Esophagus muscularis mucosa (tissue), 4 donors: Measurements from ENCODE around the gene ASTL. TPM values are rescaled to one million over a fixed set of nuclear protein-coding genes. Genes with fewer than 3 reads are reported as not detected.

Source experiments
- DNase-seq: peaks from one replicate; pipeline ENCODE4 v3.0.0-alpha.2; 2017; ENCODE audit errors: extremely low spot score
- H3K27ac ChIP-seq, 4 donors: fragments of 200-600 bp; sonication (generic); replicated peaks in 1 of 4; 1 replicate in 3 of 4; 2 replicates in 1 of 4; pipeline ENCODE4 v1.5.1; 2016 to 2019; ENCODE audit warnings: mild to moderate bottlenecking in 1 of 4
- H3K27me3 ChIP-seq, 4 donors: fragments of 200-600 bp; sonication (generic); one replicate each; pipeline versions ENCODE4 v1.5.1 to v1.6.0; 2016 to 2019
- H3K36me3 ChIP-seq, 4 donors: fragments of 200-600 bp; sonication (generic); one replicate each; pipeline ENCODE4 v1.5.1; 2016 to 2019
- H3K4me1 ChIP-seq, 4 donors: fragments of 200-600 bp; sonication (generic); one replicate each; pipeline ENCODE4 v1.5.1; 2016 to 2019
- H3K4me3 ChIP-seq, 4 donors: fragments of 200-600 bp; sonication (generic); 1 replicate in 2 of 4; 2 replicates in 2 of 4; pipeline ENCODE4 v1.5.1; 2016 to 2019; ENCODE audit warnings: mild to moderate bottlenecking in 4 of 4, moderate library complexity in 1 of 4
- H3K9me3 ChIP-seq, 4 donors: fragments of 200-600 bp; sonication (generic); 1 replicate in 3 of 4; 2 replicates in 1 of 4; pipeline ENCODE4 v1.5.1; 2016 to 2019
- EP300 ChIP-seq: sonication (generic); formaldehyde crosslinking; IDR thresholded peaks from one replicate; pipeline ENCODE4 v1.6.1; 2017; ENCODE audit warnings: antibody characterized with exemption
- POLR2A ChIP-seq: fragments of 450-650 bp; IDR thresholded peaks from one replicate; pipeline ENCODE4 v1.6.1; 2017; ENCODE audit warnings: antibody characterized with exemption, moderate library complexity, mild to moderate bottlenecking, low read depth
- POLR2AphosphoS5 ChIP-seq, 2 donors: sonication (generic); formaldehyde crosslinking; IDR thresholded peaks; one replicate each; pipeline ENCODE4 v1.6.1; 2017; ENCODE audit warnings: antibody characterized with exemption in 2 of 2
- WGBS: methylation state at CpG from one replicate; pipeline ENCODE4 v1.1.5; 2018; 5-methylcytosine and 5-hydroxymethylcytosine counted together
- intact Hi-C: fragments of 100-400 bp; cut with DNase I; formaldehyde crosslinking; loops from one replicate; pipeline ENCODE4 v1.15.1; 2023
- total RNA-seq, 4 donors: library from RNA; depleted of rRNA; stranded (reverse); fragments of >200 nt; gene quantifications; one replicate each; pipeline versions ENCODE4 v1.1.0 to v1.2.1, GENCODE V29; 2016
- TF ChIP-seq, protein P1 (sequence below), 3 experiments: fragments of 200-600 bp in 2 of 3; fragments of 450-650 bp in 1 of 3; sonication (generic) in 2 of 3; IDR thresholded peaks; one replicate each; pipeline ENCODE4 v1.5.1; 2017 to 2019; ENCODE audit warnings: antibody characterized with exemption in 3 of 3, mild to moderate bottlenecking in 2 of 3, moderate library complexity in 1 of 3

ASTL gene
- total RNA-seq, 4 donors from 2014 or later = not detected

- intact Hi-C loops = loop anchor here (10.0 kb wide), 1 partner anchor 369 kb away; the partner anchor contains the start of gene NEURL3
- DNase-seq = no peak
- TF ChIP-seq EP300 (no peak), POLR2A (no peak), POLR2AphosphoS5 (IDR thresholded peaks at IDR 0.05) (no peak)
- TF ChIP-seq, protein P1, sequence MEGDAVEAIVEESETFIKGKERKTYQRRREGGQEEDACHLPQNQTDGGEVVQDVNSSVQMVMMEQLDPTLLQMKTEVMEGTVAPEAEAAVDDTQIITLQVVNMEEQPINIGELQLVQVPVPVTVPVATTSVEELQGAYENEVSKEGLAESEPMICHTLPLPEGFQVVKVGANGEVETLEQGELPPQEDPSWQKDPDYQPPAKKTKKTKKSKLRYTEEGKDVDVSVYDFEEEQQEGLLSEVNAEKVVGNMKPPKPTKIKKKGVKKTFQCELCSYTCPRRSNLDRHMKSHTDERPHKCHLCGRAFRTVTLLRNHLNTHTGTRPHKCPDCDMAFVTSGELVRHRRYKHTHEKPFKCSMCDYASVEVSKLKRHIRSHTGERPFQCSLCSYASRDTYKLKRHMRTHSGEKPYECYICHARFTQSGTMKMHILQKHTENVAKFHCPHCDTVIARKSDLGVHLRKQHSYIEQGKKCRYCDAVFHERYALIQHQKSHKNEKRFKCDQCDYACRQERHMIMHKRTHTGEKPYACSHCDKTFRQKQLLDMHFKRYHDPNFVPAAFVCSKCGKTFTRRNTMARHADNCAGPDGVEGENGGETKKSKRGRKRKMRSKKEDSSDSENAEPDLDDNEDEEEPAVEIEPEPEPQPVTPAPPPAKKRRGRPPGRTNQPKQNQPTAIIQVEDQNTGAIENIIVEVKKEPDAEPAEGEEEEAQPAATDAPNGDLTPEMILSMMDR (IDR thresholded peaks at IDR 0.05) = no peak
- Histone ChIP-seq H3K4me3 (no peak overlapping the region), H3K9me3 (no peaks in the 10 kb centered on the region), H3K27me3 (peaks cover 0 to 54% (median 0%) of the 10 kb centered on the region in 4 donors), H3K36me3 (no peaks in the 10 kb centered on the region), H3K27ac (no peak overlapping the region), H3K4me1 (no peaks in the 10 kb centered on the region)
- WGBS = 83% methylated on average over 5 of the region's 8 CpGs
These were observed 2.1 kb downstream of the ASTL start for GRCh38 chr2:96136129-96136720.

DNA sequence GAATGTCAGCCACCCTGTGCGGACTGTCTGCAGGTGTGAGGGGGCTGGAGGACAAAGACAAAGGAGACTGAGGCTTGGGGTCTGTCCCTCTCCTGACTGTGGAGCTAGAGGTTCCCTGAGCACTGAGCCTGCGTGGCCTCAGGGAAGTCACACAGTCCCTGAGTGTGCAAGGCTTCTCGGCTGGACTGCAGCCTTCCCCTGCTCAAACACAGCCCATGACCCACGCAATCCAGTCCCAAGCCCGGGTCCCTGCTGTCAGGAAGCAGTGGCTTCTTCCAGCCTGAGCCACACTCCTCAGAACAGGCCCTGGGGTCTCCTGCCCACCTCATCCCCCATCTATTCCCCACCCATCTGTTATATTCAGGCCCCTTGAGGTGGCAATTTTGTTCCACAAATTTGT, 2.7 kb downstream of the ASTL start:
- WGBS = 73% methylated on average over 5 of the region's 5 CpGs
- intact Hi-C loops = loop anchor here (10.0 kb wide), 1 partner anchor 369 kb away; the partner anchor contains the start of gene NEURL3
- H3K4me1 ChIP-seq = no peaks in the 10 kb centered on the region

DNA sequence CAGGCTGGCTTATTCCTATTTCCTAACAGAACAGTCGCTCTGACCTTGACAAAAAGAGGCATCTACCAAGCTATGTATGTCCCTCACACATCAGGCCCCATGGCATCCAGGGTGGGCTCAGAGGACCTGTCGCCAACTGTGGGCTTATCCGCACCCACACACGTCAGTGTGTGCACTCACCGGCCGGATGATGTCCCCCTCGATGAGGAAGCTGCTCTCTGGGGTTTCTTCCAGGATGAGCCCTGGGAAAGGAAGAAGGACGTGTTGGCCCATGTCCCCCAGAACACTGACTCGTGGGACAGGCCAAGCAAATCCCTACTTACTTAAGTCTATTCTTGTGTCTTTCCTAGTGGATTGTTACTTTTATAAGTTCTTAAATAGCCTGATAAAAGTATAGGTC, 3.1 kb downstream of the ASTL start:
- Histone ChIP-seq H3K27me3 (peaks cover 0 to 57% (median 0%) of the 10 kb centered on the region in 4 donors), H3K9me3 (no peaks in the 10 kb centered on the region), H3K27ac (no peak overlapping the region), H3K36me3 (no peaks in the 10 kb centered on the region), H3K4me3 (no peak overlapping the region), H3K4me1 (no peaks in the 10 kb centered on the region)
- intact Hi-C loops = loop anchor here (10.0 kb wide), 1 partner anchor 370 kb away; the partner anchor contains the start of gene NEURL3
- no peak for TF ChIP-seq POLR2A
- no peak for TF ChIP-seq EP300
- TF ChIP-seq POLR2AphosphoS5 (IDR thresholded peaks at IDR 0.05) = no peak
- TF ChIP-seq, protein P1 (IDR thresholded peaks at IDR 0.05) = no peak
- WGBS = 85% methylated on average over 9 of the region's 9 CpGs
- DNase-seq = no peak

More for the DNA sequence above, 2.7 kb downstream of the ASTL start:
- no peak for DNase-seq
- H3K27ac ChIP-seq = no peak overlapping the region
- no peaks in the 10 kb centered on the region for H3K36me3 ChIP-seq
- no peak for TF ChIP-seq POLR2A
- TF ChIP-seq, protein P1 (IDR thresholded peaks at IDR 0.05) = no peak
- no peak for TF ChIP-seq POLR2AphosphoS5 (IDR thresholded peaks at IDR 0.05)
- no peak for TF ChIP-seq EP300
- no peaks in the 10 kb centered on the region for H3K9me3 ChIP-seq
- no peak overlapping the region for H3K4me3 ChIP-seq
- H3K27me3 ChIP-seq = peaks cover 0 to 54% (median 0%) of the 10 kb centered on the region in 4 donors

- Histone ChIP-seq H3K27me3 (peaks cover 0 to 57% (median 0%) of the 10 kb centered on the region in 4 donors), H3K4me1 (no peaks in the 10 kb centered on the region), H3K9me3 (no peaks in the 10 kb centered on the region), H3K27ac (no peak overlapping the region), H3K36me3 (no peaks in the 10 kb centered on the region), H3K4me3 (no peak overlapping the region)
- intact Hi-C loops = loop anchor here (10.0 kb wide), 1 partner anchor 370 kb away; the partner anchor contains the start of gene NEURL3
- DNase-seq = no peak
- WGBS = 87% methylated on average over 9 of the region's 11 CpGs
- TF ChIP-seq, protein P1 (IDR thresholded peaks at IDR 0.05) = no peak
These were observed 3.9 kb downstream of the ASTL start for GRCh38 chr2:96134421-96134820.
